A549 treated with AZD9567 at 1 μM for 4 hours (cell line): Measurements from ENCODE around the gene SMPDL3A. TPM values are rescaled to one million over a fixed set of nuclear protein-coding genes. Genes with fewer than 3 reads are reported as not detected.

Experiments used
- total RNA-seq: library from RNA; stranded (reverse); fragments of 200-300 nt; extraction: Qiagen RNA extraction; gene quantifications from 5 replicates; pipeline ENCODE4 v1.2.3, GENCODE V29; 2022; ENCODE audit not compliant: insufficient read depth

Gene SMPDL3A
- 2.7 to 5.5 TPM (median 3.0 TPM) in 5 replicates for total RNA-seq

GRCh38 chr6:122789182-122790027, at the start of gene SMPDL3A:
Gene SMPDL3A (plus strand): TSS chr6:122789258. CDS start chr6:122789347, 89 bp downstream.

DNA sequence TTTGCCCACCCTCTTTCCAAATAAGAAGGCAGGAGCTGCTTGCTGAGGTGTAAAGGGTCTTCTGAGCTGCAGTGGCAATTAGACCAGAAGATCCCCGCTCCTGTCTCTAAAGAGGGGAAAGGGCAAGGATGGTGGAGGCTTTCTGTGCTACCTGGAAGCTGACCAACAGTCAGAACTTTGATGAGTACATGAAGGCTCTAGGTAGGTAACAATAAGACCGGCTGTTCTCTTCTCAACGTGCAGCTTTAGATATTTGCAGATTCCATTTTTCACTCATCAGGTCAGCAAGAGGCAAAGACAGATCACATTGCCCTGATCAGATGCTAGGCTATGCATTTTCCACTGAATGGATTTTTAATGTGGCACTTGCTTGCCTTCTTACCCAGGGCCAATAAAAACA, 9.4 kb upstream of the SMPDL3A start, which contains the start of gene FABP7:
Gene FABP7, plus strand, starts transcription at position 50 of the 400 bp plus-strand sequence. Its CDS starts 79 bp downstream, at position 129.

Other genes with a start within 250 kb of the SMPDL3A start
- gene PKIB, start 178.9 kb upstream of the SMPDL3A start, total RNA-seq: 0.51 to 2.5 TPM (median 0.71 TPM) in 5 replicates
- gene FABP7, start 9.5 kb upstream of the SMPDL3A start, total RNA-seq: not detected in 5 replicates
- 0.10 to 0.19 TPM (median 0.16 TPM) in 4 of 5 replicates, not detected in the other for gene CLVS2, start 207.0 kb downstream of the SMPDL3A start, total RNA-seq